CD4-positive, alpha-beta T cell (primary cell): ENCODE results near the gene WDFY4. TPM values are rescaled to one million over a fixed set of nuclear protein-coding genes. Genes with fewer than 3 reads are reported as not detected.

ENCODE experiments used
- ATAC-seq: fragments of 200-7000 bp; cut with Tn5 transposase; one replicate; pipeline ENCODE4 v1.10.0; 2022; ENCODE audit warnings: mild to moderate bottlenecking; ENCODE audit not compliant: poor library complexity
- CTCF ChIA-PET: fragments of 350-600 bp; sonication (Branson Sonifier 250); formaldehyde crosslinking; loops from one replicate; lab custom pipeline; 2021; ENCODE audit warnings: antibody characterized with exemption, inconsistent platforms; lab: Charles Lee
- POLR2A ChIA-PET: fragments of 350-600 bp; sonication (Branson Sonifier 250); formaldehyde crosslinking; loops from one replicate; lab custom pipeline; 2021; ENCODE audit warnings: antibody characterized with exemption, inconsistent platforms; lab: Charles Lee
- DNase-seq, 14 experiments: peaks; one replicate each; pipeline ENCODE4 v3.0.0-alpha.2; 2013 to 2020; ENCODE audit warnings: mixed read lengths in 2 of 14
- H3K27ac ChIP-seq, 2 donors: one replicate each; pipeline versions ENCODE4 v1.5.1 to v1.7.0; 2013; ENCODE audit warnings: low read length in 2 of 2, low read depth in 1 of 2, mild to moderate bottlenecking in 1 of 2
- H3K27me3 ChIP-seq, 2 experiments: 1 replicate in 1 of 2; 2 replicates in 1 of 2; pipeline versions ENCODE4 v1.6.1 to v1.7.0; 2013; ENCODE audit warnings: low read length in 2 of 2, control low read depth in 1 of 2, mild to moderate bottlenecking in 1 of 2, moderate library complexity in 1 of 2; ENCODE audit not compliant: insufficient read depth in 2 of 2, control insufficient read depth in 1 of 2
- H3K36me3 ChIP-seq: one replicate; pipeline ENCODE4 v1.6.1; 2013; ENCODE audit warnings: low read length, control low read depth; ENCODE audit not compliant: insufficient read depth
- H3K4me1 ChIP-seq: one replicate; pipeline ENCODE4 v1.6.1; 2013; ENCODE audit warnings: low read length, control low read depth; ENCODE audit not compliant: insufficient read depth
- H3K4me3 ChIP-seq: one replicate; pipeline ENCODE4 v1.5.1; 2013; ENCODE audit warnings: mild to moderate bottlenecking, low read length, moderate library complexity
- H3K9me3 ChIP-seq, 2 experiments: 1 replicate in 1 of 2; 2 replicates in 1 of 2; pipeline versions ENCODE4 v1.6.1 to v1.7.0; 2013; ENCODE audit warnings: low read length in 2 of 2, mild to moderate bottlenecking in 2 of 2, control low read depth in 1 of 2, moderate library complexity in 1 of 2; ENCODE audit not compliant: control insufficient read depth in 1 of 2, insufficient read depth in 1 of 2
- H3K27ac Mint-ChIP-seq: one replicate; pipeline ENCODE4 v1.8.0; 2020; ENCODE audit warnings: mixed read lengths
- H3K27me3 Mint-ChIP-seq: one replicate; pipeline ENCODE4 v1.8.0; 2021; ENCODE audit warnings: mixed read lengths
- H3K36me3 Mint-ChIP-seq: one replicate; pipeline ENCODE4 v1.8.0; 2021; ENCODE audit warnings: low read depth, mixed read lengths
- H3K4me1 Mint-ChIP-seq: one replicate; pipeline ENCODE4 v1.8.0; 2021; ENCODE audit warnings: low read depth, mixed read lengths
- H3K4me3 Mint-ChIP-seq: one replicate; pipeline ENCODE4 v1.8.0; 2020; ENCODE audit warnings: mild to moderate bottlenecking, mixed read lengths
- H3K9me3 Mint-ChIP-seq: one replicate; pipeline ENCODE4 v1.8.0; 2020; ENCODE audit warnings: mixed read lengths
- CTCF ChIP-seq: fragments of 200-600 bp; IDR thresholded peaks from one replicate; pipeline ENCODE4 v1.8.0; 2022; ENCODE audit warnings: antibody characterized with exemption, mild to moderate bottlenecking
- intact Hi-C, 2 experiments: fragments of 100-400 bp; cut with DNase I in 1 of 2; cut with micrococcal nuclease in 1 of 2; formaldehyde crosslinking; loops; one replicate each; pipeline versions ENCODE4 v1.15.1 to v1.9.0; 2023 to 2025; cut with DNase I, micrococcal nuclease
- total RNA-seq, 174 experiments: library from RNA in 2 of 174; stranded (reverse) in 2 of 174; gene quantifications; one replicate each; pipeline ENCODE4 v1.2.3 and lab custom pipeline; 2021 to 2026

Gene WDFY4
- total RNA-seq, 2 experiments from 2014 or later, result 1.3 to 2.5 TPM

DNA sequence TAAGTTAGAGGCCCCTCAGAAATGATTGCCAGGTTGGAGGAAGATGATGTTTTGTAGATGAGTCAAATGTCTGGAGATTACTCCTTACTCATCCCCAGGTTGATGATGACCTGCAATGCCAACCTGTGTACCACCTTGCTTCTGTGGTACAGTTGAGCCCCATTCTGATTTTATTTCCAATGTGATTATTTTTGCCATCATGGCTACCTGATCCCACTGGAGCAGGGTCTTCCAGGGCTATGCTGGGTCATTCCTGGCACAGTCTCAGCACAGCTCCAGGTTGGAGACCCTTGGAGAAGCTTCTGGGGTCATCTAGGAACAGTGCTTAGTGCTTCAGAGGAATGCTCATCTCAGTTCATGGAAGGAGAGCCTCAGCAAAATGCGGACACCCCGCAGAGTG, 220.6 kb downstream of the WDFY4 start:
- H3K27ac ChIP-seq, result no peak overlapping the region
- CTCF ChIA-PET, result no interaction called here
- Mint-ChIP-seq H3K4me1 (no peaks in the 10 kb centered on the region), H3K36me3 (no peaks in the 10 kb centered on the region), H3K9me3 (no peaks in the 10 kb centered on the region), H3K27me3 (no peaks in the 10 kb centered on the region), H3K27ac (no peak overlapping the region), H3K4me3 (no peak overlapping the region)
- POLR2A ChIA-PET, result no interaction called here
- intact Hi-C loops, result no loop called here
- ATAC-seq (no peak), DNase-seq (no peak)
- H3K9me3 ChIP-seq, result peaks cover 0 to 3% of the 10 kb centered on the region in 2 experiments
- H3K4me3 ChIP-seq, result no peak overlapping the region
- H3K4me1 ChIP-seq, result no peaks in the 10 kb centered on the region
- TF ChIP-seq CTCF, result no peak
- no peaks in the 10 kb centered on the region for H3K36me3 ChIP-seq
- no peaks in the 10 kb centered on the region for H3K27me3 ChIP-seq

DNA sequence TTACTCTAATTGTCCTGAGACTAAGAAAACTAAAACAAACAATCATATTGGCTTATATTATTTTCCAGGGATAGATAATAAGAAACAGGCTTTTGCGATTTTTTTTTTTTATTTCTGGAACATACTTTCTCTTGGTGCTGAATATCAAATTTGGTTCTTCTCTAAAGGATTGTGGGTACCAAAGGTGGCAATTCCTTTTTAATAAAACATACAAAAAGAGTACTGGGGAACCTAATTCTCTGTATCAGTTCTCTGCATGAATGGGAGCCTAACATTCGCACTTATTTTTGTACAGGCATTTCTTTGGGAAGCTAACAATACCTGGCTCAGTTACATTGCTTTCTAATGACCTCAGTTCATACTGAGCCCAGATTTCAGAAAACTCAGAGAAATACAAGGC, 222.2 kb downstream of the WDFY4 start:
- no peaks in the 10 kb centered on the region for H3K36me3 Mint-ChIP-seq
- ChIA-PET CTCF (no interaction called here), POLR2A (no interaction called here)
- H3K4me3 Mint-ChIP-seq, result no peak overlapping the region
- H3K27me3 Mint-ChIP-seq, result no peaks in the 10 kb centered on the region
- intact Hi-C loops, result no loop called here
- H3K4me1 Mint-ChIP-seq, result no peaks in the 10 kb centered on the region
- TF ChIP-seq CTCF, result no peak
- H3K36me3 ChIP-seq, result no peaks in the 10 kb centered on the region
- no peaks in the 10 kb centered on the region for H3K4me1 ChIP-seq
- no peaks in the 10 kb centered on the region for H3K27me3 ChIP-seq
- no peak for DNase-seq
- ATAC-seq, result no peak
- H3K27ac Mint-ChIP-seq, result no peak overlapping the region
- H3K4me3 ChIP-seq, result no peak overlapping the region
- H3K27ac ChIP-seq, result no peak overlapping the region
- H3K9me3 Mint-ChIP-seq, result no peaks in the 10 kb centered on the region
- H3K9me3 ChIP-seq, result peaks cover 0 to 3% of the 10 kb centered on the region in 2 experiments

GRCh38 chr10:48907730-48908129, 223.1 kb downstream of the WDFY4 start:
- H3K27me3 ChIP-seq, result no peaks in the 10 kb centered on the region
- H3K27ac Mint-ChIP-seq, result no peak overlapping the region
- no peaks in the 10 kb centered on the region for H3K36me3 ChIP-seq
- H3K4me1 Mint-ChIP-seq, result no peaks in the 10 kb centered on the region
- no peak for ATAC-seq
- H3K27me3 Mint-ChIP-seq, result no peaks in the 10 kb centered on the region
- no peaks in the 10 kb centered on the region for H3K36me3 Mint-ChIP-seq
- TF ChIP-seq CTCF, result no peak
- H3K27ac ChIP-seq, result no peak overlapping the region
- intact Hi-C loops, result no loop called here
- no peak overlapping the region for H3K4me3 ChIP-seq
- CTCF ChIA-PET, result no interaction called here
- DNase-seq, result no peak
- no peaks in the 10 kb centered on the region for H3K4me1 ChIP-seq
- H3K9me3 Mint-ChIP-seq, result no peaks in the 10 kb centered on the region
- POLR2A ChIA-PET, result no interaction called here
- no peak overlapping the region for H3K4me3 Mint-ChIP-seq
- no peaks in the 10 kb centered on the region for H3K9me3 ChIP-seq
